Fibroblast of skin of right quadriceps (primary cell): ENCODE results near the gene SLC3A2.
A peak's percentile ranks its signal among the peaks of the same experiment; 100 is the strongest.
"Not testable (repeated sequence)": the region's sequence is repeated elsewhere in the genome, so short reads cannot be mapped to it uniquely, and the experiment has no call there.

ENCODE experiments used
- DNase-seq: peaks from one replicate; pipeline ENCODE4 v3.0.0-alpha.2; 2013

The SLC3A2 gene

GRCh38 chr11:62853279-62853965, 27.3 kb upstream of the SLC3A2 start:
- DNase-seq, result no peak

GRCh38 chr11:62854013-62854824, 26.5 kb upstream of the SLC3A2 start:
- DNase-seq, result no peak

GRCh38 chr11:62854825-62855570, 25.7 kb upstream of the SLC3A2 start:
- no peak for DNase-seq

GRCh38 chr11:62855571-62856332, 24.9 kb upstream of the SLC3A2 start:
- peak; percentile 98 for DNase-seq

- DNase-seq, result no peak
These were observed 24.3 kb upstream of the SLC3A2 start for GRCh38 chr11:62856333-62856895.

GRCh38 chr11:62857541-62857982, 23.1 kb upstream of the SLC3A2 start:
- DNase-seq, result no peak

GRCh38 chr11:62858201-62858600, 22.5 kb upstream of the SLC3A2 start:
- DNase-seq, result no peak

- not testable (repeated sequence) for DNase-seq
These were observed 21.4 kb upstream of the SLC3A2 start for GRCh38 chr11:62859281-62859703.

- DNase-seq, result no peak
These were observed 19.7 kb upstream of the SLC3A2 start for GRCh38 chr11:62860835-62861563.

- DNase-seq, result not testable (repeated sequence)
These were observed 19.0 kb upstream of the SLC3A2 start for GRCh38 chr11:62861564-62862192.

- no peak for DNase-seq
These were observed 16.9 kb upstream of the SLC3A2 start for GRCh38 chr11:62863687-62864335.

- DNase-seq, result peak; percentile 62
These were observed 15.1 kb upstream of the SLC3A2 start for GRCh38 chr11:62865635-62866034.

GRCh38 chr11:62874851-62875250, 5.8 kb upstream of the SLC3A2 start:
- no peak for DNase-seq

GRCh38 chr11:62875698-62876478, 4.8 kb upstream of the SLC3A2 start:
- DNase-seq, result no peak

- no peak for DNase-seq
These were observed 4.0 kb upstream of the SLC3A2 start for GRCh38 chr11:62876712-62877111.

- DNase-seq, result no peak
These were observed 1.3 kb upstream of the SLC3A2 start for GRCh38 chr11:62879235-62879978.

GRCh38 chr11:62880231-62880802, 379 bp upstream of the SLC3A2 start:
- peak; percentile 74 for DNase-seq

GRCh38 chr11:62881579-62882430, 1.1 kb downstream of the SLC3A2 start:
- DNase-seq, result peak; percentile 99
